Bone marrow (tissue), 2 donors: ENCODE measurements around the gene PRPF4.
"Not testable (repeated sequence)": the region's sequence is repeated elsewhere in the genome, so short reads cannot be mapped to it uniquely, and the experiment has no call there.

Source experiments
- DNase-seq, 2 donors: peaks; one replicate each; lab custom pipeline; 2025; lab: John Stamatoyannopoulos, UW

PRPF4 gene

DNA sequence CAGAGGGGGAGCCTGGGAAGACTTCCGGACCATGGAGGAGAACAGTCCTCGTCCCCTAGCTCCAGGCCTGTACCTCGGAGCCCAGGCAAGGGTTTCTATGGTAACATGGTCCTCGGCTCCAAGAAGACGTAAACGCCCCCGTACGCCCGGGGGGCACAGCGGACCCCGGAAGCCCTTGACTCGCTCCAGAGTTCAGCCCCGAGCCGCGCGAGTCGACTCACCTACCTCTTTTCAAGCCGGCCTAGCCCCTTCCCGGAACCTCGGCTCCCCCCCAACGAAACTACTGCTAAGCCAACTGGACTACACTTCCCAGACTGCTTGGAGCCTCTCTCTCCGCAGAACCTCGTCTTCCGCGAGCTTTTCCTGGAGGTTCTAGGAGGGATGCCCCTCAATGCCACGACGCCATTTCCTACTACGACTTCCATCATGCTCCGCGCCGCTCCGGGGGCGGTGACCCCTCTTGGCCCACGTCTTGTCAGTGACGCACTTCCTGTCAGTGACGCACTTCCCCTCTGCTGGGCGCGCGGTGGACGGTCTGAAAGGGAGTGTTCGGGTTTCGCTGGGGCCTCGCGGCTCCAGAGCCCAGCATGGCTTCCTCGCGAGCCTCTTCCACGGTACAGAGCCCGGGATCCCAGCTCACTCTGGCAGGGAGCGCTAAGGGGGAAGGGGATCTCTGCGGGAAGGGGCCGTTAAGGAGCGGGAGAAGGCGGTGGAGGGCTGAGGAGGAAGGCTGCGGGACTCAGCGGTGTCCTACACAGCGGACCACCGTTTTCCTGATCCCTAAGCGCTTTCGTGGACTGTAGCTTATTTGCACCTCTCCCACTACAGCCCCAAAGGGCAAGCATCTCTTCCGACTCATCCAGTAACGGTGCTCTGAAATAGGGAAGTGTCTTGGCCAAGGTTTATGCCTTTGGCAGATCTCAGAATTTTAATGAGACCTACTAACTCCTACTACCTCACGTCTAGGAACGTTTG lies at the start of gene PRPF4, which contains the start of gene CDC26:
PRPF4 (plus strand) TSS at position 502 of the 975 bp plus-strand sequence; CDS start at position 588, 86 bp downstream.
CDC26 (minus strand) TSS at position 416 of the 975 bp plus-strand sequence. CDS start 3,065 bp downstream, outside the sequence.
- DNase-seq: peak; percentile 84 to 97

DNA sequence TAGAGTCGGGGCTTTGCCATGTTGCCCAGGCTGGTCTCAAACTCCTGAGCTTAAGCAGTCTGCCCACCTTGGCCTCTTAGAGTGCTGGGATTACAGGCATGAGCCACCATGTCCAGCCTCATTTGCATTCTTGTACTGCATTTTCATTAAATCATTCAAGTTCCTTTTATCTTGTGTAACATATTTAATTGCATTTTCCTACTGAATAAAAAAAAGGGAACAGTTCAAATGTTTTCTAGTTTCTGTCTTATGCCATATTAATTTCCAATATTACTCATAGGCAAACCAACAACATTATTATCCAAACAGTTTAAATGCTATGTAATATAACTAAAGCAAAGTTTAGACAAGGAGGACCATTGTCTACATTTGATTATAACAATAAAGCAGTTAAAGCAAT lies 48.0 kb upstream of the PRPF4 start:
- DNase-seq: no peak

DNA sequence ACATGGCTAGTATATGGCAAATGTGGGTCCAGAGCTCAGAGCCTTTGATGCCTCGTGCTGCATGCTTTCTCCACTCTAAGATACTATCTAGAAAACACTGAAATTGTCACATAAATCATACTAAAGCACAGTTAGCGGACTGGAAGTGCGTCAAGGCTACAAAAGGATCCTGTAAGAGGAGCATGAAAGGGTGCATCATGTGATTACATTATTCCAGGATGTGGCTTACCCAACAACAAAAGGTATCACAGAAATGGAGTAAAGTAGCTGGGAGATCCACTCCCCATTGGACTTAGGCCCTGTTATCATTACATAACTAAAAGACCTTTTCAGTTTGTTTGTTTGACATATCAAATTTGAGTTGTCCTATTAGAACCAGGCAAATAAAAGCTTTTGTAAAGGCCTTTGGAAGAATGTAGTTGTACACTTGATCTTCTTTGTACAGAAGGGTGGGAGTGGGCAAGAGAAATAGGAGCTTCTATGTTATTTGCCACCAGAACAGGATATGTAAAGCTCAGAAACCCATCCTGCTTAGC lies 47.3 kb upstream of the PRPF4 start:
- no peak for DNase-seq

DNA sequence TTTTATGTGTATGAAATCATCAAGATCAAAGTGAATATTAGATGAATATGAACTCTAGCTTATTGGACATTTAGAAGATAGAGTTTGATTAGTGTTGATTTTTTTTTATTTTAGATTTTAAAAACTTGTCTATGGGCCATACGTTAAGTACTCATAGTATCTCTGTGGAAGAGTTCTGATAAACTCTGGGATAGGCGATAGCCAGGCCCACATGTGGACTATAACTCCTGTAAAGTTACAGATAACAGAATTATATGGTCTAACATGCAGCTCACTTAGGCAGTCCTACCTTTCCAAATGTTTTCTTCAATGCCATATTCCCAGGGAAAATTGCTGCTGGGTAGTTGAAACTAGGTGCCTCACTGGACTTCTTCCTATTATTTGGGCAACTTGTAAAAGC lies 43.8 kb upstream of the PRPF4 start:
- no peak for DNase-seq

DNA sequence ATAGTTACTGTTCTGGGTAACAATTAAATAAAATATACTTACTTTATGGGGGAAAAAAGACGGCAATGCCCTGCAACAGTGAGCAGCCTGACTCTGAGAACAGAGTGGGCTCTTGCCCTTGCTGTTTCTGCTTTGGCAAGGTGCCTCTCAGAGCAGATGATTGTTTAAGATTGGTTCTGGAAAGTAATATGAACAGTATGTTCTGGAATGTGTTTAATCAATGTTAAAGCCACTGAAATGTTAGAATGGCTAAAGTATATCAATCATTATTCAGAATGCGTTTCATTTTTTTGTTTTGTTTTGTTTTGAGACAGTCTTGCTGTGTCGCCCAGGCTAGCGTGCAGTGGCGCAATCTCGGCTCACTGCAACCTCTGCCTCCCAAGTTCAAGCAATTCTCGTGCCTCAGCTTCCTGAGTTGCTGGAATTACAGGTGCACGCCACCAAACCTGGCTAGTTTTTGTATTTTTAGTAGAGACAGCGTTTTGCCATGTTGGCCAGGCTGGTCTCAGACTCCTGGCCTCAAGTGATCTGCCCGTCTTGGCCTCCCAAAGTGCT lies 39.7 kb upstream of the PRPF4 start:
- not testable (repeated sequence) for DNase-seq

DNA sequence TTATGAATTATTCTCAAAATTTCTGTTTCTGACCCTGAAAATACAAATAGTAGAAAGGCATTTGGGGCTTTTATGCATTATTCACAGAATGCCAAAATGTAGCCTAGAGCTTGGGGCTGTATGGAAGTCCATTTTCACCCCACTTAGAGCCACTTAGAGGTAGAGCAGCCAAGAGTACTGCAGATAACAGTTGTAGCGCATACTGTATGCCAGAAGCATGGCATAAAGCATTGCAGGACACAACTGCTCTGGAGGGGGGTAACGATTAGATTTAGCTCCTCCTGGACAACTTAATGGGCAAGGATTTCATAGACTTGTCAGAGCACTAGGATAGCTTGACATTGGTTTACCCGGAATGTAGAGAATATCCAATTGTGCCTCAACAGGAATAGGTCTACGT lies 38.4 kb upstream of the PRPF4 start:
- no peak for DNase-seq

DNA sequence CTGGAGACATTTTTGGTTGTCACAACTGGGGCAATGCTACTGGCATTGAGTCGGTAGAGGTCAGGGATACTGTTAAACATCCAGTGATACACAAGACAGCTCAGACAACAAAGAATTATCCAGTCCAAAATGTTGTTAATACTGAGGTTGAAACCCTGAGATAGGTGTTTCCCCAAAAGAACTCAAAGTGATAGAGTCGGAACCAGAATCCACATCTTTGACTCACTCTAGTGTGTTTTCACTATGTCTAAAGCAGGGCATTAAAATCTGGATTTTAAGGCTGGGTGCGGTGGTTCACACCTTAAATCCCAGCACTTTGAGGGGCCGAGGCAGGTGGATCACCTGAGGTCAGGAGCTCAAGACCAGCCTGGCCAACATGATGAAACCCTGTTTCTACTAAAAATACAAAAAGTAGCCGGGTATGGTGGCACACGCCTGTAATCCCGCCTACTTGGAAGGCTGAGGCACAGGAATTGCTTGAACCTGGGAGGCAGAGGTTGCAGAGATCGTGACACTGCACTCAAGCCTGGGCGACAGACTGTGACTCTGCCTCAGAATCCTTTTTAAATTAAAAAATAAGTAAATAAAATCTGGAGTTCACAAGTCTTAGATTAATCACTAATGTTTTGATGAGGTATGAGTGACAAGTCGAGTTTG lies 37.1 kb upstream of the PRPF4 start:
- DNase-seq: no peak

DNA sequence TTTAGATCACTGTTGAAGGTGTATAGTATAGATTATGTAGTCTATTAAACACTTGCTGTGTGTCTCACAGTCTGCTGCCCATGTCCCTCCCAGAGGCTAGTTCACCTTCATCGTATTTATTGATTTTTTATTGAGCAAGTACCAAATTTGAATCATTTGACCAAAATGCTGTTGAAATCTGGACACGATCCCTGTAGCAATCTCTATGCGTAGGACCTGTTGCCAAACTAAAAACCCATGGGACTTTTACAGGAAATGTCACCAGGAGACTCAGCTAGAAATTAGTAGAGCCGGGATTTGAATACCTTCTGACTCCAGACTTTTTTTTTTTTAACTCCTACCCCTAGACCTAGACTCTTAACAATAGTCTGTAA lies 36.6 kb upstream of the PRPF4 start:
- DNase-seq: no peak

DNA sequence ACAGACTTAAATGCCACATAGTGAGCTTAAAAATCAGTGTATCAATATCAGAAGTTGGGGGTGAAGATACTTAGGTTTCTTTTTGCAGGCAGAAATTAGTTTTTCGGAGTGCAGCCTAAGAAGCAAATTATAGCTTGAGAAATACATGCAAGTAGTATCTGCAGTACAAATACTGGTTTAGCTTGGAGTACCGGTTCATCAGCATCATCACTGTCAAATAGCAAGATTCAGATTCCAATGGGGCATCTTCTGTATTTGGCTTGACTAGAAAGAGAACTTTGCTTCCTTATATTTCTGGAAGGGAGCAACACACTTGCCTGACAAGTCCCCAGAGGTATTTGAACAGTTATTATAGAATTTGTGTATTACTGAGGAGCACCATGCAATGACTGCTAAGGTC lies 34.3 kb upstream of the PRPF4 start:
- no peak for DNase-seq

DNA sequence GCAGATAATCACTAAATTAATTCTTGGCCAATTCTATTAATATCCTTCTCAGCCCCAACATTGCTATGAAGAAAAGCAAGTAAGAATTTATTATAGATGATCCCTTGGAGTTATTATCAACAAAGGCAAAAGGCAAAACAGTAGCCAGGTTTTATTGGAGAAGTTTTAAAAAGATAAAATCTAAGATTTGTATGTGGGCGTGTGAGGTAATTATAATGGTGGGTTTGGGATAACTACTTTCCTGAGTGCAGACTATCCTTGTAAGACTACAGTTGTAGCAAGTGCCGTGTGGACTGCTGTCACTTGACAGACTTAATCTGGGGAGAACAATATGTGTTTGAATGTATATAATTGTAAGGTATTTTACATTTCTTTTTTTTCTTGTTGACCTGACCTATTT lies 30.9 kb upstream of the PRPF4 start:
- no peak for DNase-seq

DNA sequence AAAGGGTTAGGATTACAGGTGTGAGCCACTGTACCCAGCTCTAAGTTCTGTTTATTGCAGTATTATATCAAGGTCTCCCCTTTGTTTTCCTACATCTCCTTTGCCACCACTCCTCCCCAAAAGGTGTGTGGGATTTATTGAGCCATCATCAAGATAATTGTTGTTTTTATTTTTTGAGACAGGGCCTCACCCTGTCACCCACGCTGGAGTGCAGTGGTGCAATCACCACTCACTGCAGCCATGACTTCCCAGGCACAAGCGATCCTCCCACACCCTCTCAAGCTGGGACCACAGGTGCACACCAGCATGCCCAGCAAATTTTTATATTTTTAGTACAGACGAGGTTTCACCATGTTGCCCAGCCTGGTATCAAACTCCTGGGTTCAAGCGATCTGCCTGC lies 29.6 kb upstream of the PRPF4 start:
- no peak for DNase-seq

DNA sequence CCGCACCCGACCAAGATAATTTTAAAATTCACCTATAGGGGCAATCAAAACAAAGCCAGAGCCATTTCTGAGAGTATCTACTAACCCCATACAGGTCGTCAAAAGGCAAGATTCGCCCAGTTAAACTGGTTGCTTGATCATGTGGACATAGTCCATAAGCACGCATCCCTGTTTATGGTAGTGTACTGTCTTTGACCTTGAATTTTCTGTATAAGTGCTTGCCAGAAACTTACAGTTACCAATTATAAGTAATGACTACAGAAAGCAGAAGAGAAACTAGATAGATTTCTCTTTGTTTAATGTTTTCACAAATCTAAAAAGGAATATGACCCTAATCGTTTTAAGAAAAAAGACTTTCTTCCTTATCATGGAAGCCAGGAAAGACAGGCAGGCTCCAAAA lies 28.5 kb upstream of the PRPF4 start:
- DNase-seq: no peak

DNA sequence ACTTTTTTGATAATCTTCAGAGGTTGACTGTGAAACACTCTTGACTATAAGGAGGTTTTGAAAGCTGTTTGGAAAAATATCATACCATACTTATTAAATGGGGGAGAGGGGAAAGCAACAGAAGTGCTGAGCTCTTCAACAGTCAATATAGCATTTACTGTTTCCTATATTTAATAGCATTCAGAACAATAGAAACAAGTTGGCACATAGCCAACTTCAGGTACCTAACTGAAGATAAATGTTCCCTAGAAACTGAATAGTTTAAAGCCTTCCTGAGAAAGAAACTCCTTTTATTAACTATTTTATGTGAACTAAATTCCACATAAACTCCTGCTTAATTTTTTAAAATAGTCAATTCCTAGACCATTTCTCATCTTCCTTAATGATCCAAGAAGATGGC lies 27.8 kb upstream of the PRPF4 start:
- no peak for DNase-seq

DNA sequence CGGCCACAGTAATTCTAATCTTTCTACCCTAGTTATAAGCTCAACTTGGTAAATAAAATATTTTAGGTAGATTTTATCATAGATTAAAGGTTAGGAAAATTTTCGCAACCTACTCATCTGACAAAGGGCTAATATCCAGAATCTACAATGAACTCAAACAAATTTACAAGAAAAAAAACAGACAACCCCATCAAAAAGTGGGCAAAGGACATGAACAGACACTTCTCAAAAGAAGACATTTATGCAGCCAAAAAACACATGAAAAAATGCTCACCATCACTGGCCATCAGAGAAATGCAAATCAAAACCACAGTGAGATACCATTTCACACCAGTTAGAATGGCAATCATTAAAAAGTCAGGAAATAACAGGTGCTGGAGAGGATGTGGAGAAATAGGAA lies 25.8 kb upstream of the PRPF4 start:
- DNase-seq: not testable (repeated sequence)

DNA sequence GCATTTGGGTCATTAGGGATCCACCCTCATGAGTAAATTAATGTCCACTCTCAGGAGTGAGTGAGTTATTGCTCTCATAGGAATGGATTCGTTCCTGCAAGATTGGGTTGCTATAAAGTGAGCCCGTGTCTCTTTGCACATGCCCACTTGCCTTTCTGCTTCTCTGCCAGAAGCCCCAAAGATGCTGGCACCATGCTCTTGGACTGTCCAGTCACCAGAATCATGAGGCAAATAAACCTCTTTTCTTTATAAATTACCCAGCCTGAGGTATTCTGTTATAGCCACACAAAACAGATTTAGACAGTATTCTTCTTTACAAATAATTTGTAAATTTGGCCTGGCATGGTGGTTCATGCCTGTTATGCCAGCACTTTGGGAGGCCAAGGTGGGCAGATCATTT lies 24.7 kb upstream of the PRPF4 start:
- DNase-seq: no peak

DNA sequence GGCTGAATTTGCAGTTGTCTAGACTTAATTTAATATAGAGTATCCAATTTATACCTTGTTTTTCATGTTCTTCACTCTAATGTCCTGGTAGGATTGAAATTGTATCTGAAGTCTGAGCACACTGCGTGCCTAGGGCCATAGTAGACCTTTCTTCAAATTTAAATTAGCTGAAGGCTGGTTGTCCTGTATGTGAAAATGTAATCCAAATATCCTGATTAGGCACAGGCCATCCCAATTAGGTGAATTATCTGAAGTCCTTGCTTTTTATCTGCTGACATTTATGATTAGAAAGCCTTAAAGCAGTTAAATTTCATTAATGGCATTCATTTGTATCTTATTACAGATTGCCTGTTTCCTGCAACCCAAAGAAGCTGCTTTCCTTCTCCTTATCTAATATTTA lies 20.5 kb upstream of the PRPF4 start:
- no peak for DNase-seq

DNA sequence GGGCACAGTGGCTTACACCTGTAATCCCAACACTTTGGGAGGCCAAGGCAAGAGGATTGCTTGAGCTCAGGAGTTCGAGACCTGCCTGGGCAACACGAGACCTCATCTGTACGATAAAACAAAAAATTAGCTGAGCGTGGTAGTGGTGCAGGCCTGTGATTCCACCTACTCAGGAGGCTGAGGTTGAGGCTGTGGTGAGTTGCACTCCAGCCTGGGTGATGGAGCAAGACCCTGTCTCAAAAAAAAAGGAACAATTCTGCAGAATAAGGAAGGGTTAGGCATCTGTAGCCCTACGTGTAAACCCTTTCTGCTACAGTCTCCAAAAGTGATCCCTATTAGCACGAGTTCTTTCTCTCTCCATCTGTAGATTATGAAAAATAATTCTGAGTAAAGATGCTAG lies 20.0 kb upstream of the PRPF4 start:
- no peak for DNase-seq

DNA sequence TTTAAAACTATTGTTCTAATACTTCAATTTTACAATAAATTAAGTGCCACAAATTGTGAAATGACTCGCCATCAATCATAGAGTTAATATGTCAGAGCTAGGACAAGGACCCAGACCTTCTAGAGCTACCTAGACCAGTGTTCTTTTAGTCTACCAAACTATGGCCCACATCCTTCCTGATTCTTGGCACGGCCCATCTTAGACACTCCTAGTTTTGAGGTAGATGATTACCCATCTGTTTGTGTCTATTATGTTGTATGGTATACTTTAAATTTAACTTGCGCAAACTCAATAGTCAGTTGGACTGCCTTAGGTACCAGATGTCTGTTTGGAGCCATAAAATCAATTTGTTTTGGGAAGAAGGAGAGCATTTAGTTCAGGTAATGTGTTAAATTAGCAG lies 17.6 kb upstream of the PRPF4 start:
- DNase-seq: no peak

DNA sequence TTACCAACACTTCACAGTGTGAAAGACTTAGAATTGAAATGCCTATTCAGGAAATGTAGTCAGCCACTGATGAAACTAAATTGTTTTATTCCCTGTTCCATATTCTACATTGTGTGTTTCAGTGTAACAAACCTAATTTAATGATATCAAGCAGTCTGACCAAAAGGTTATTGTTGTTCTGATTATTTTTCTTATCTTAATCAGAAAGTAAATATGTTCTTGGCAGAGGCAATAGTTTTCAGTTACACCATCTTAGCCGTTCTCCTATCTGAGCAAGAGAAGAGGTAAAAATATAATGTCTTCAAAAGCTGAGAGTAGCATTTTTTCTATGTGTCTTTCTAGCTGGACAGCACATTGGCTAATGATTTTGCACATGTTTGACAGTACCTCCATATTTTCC lies 17.2 kb upstream of the PRPF4 start:
- DNase-seq: no peak

DNA sequence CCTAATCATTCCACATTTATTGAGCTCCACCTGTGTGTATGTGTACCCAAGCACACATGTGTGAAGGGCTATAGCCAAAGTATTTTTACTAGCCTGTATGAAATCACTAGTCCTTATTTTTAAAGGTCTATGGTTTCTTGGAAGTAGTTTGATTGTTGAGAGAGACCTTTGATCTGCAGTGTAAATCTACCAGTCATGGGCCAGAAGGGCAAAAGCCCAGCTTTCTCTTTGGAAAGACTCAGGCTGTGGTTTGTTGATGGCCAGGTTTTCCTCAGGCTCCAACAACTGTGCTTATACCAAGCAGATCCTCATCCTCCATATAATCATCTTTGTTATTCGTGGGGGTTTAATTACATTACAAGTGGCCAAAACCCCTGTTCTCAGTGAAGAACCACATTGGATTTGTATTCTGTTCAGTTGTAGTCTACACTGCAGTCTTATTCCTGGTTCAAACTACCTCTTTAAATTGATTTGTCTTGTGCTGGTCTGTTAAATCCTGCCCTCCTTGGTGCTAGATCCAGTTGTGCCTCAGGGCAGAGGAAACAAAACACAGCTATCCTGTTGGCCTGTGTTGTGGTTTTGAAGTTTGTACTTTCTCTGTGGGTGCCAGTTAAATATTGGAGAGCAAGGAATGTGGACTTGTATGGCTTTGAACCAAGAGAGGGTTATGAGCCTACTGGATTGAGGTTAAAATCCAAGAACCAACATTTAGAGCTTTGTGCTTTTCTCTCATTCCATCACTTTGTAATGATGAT lies 13.4 kb upstream of the PRPF4 start:
- no peak for DNase-seq

DNA sequence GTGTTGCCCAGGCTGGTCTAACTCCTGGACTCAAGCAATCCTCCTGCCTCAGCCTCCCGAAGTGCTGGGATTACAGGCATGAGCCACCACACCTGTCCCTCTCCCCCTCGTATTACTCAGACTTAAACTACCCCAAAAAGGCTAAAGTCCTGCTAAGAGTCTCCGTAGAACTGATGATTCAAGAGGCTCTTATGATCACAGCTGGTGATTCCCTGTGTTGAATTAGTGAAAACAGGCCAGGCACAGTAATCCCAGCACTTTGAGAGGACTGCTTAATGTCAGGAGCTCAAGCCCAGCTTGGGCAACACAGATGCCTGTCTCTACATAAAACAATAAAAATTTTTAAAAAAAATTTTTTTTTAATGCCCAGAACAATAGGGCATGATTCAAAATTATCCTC lies 9.3 kb upstream of the PRPF4 start:
- no peak for DNase-seq
